GM12878 (cell line): ENCODE results near the gene IQGAP2. TPM values are rescaled to one million over a fixed set of nuclear protein-coding genes. Genes with fewer than 3 reads are reported as not detected.

Experiments
- ATAC-seq: fragments of 200-7000 bp; cut with Tn5 transposase; 3 replicates; pipeline ENCODE4 v1.9.1; 2020; ENCODE audit warnings: mild to moderate bottlenecking, moderate library complexity
- BruUV-seq: library from RNA; stranded (reverse); fragments of 400-500 nt; replicated peaks from 2 replicates; lab custom pipeline; 2021; lab: Mats Ljungman, UMichigan
- CTCF ChIA-PET: fragments of 300-600 bp; sonication (Branson Sonifier 250); formaldehyde crosslinking; extraction: SDS; loops from one replicate; lab custom pipeline; 2021; ENCODE audit warnings: inconsistent platforms; lab: Yijun Ruan, JAX
- POLR2A ChIA-PET: fragments of 350-600 bp; formaldehyde crosslinking; extraction: SDS; loops from one replicate; lab custom pipeline; 2021; ENCODE audit warnings: inconsistent platforms; lab: Charles Lee
- RAD21 ChIA-PET: fragments of 300-600 bp; sonication (Branson Sonifier 250); formaldehyde crosslinking; loops from one replicate; lab custom pipeline; 2023; ENCODE audit warnings: antibody characterized with exemption; ENCODE audit not compliant: unreplicated experiment; lab: Charles Lee
- SMC1A ChIA-PET: fragments of 300-600 bp; sonication (Branson Sonifier 250); formaldehyde crosslinking; loops from one replicate; lab custom pipeline; 2023; ENCODE audit not compliant: unreplicated experiment, uncharacterized antibody; lab: Charles Lee
- DNase-seq: peaks from one replicate; pipeline ENCODE4 v3.0.0-alpha.2; 2011; ENCODE audit warnings: low read depth, low spot score
- FAIRE-seq: peaks from 3 replicates; lab custom pipeline; 2011; peaks lifted over from hg19 to GRCh38; lab: Jason Lieb, UNC
- H2AFZ ChIP-seq: 2 replicates; pipeline ENCODE4 v1.6.0; 2011; ENCODE audit warnings: low read depth, low read length, control low read depth; ENCODE audit not compliant: control insufficient read depth
- H3K27ac ChIP-seq: 2 replicates; pipeline ENCODE4 v1.5.1; 2011; ENCODE audit warnings: control low read depth; ENCODE audit not compliant: control insufficient read depth, insufficient read depth
- H3K27me3 ChIP-seq, 2 experiments: replicated peaks in 1 of 2; 2 replicates each; pipeline versions ENCODE4 v1.6.0 to v1.6.1; 2011; ENCODE audit warnings: low read length in 1 of 2; ENCODE audit not compliant: control insufficient read depth in 2 of 2, insufficient read depth in 2 of 2
- H3K36me3 ChIP-seq, 2 experiments: 2 replicates each; pipeline ENCODE4 v1.5.1; 2011; ENCODE audit warnings: low read length in 1 of 2; ENCODE audit not compliant: control insufficient read depth in 2 of 2, insufficient read depth in 2 of 2
- H3K4me1 ChIP-seq: 2 replicates; pipeline ENCODE4 v1.6.1; 2011; ENCODE audit warnings: mild to moderate bottlenecking, low read length, moderate library complexity, mixed read lengths; ENCODE audit not compliant: control insufficient read depth, insufficient read depth
- H3K4me2 ChIP-seq: 2 replicates; pipeline ENCODE4 v1.6.0; 2011; ENCODE audit warnings: control low read depth; ENCODE audit not compliant: control insufficient read depth, insufficient read depth
- H3K4me3 ChIP-seq: fragments of 200-600 bp; sonication (generic); 2 replicates; pipeline ENCODE4 v1.5.1; 2016
- H3K79me2 ChIP-seq: 2 replicates; pipeline ENCODE4 v1.6.0; 2011; ENCODE audit warnings: low read length; ENCODE audit not compliant: control insufficient read depth, insufficient read depth
- H3K9ac ChIP-seq: 2 replicates; pipeline ENCODE4 v1.8.0; 2011; ENCODE audit warnings: low read length, control low read depth, mixed read lengths; ENCODE audit not compliant: control insufficient read depth, insufficient read depth
- H3K9me3 ChIP-seq: replicated peaks from 3 replicates; pipeline ENCODE4 v1.5.1; 2011; ENCODE audit warnings: mild to moderate bottlenecking, low read length; ENCODE audit not compliant: control insufficient read depth, insufficient read depth
- H4K20me1 ChIP-seq: 2 replicates; pipeline ENCODE4 v1.6.0; 2011; ENCODE audit not compliant: control insufficient read depth, insufficient read depth
- CBFB ChIP-seq: IDR thresholded peaks from 2 replicates; pipeline ENCODE4 v1.6.1; 2016; ENCODE audit warnings: antibody characterized with exemption, low read depth
- CBX5 ChIP-seq: sonication (generic); IDR thresholded peaks from 2 replicates; pipeline ENCODE4 v1.6.1; 2016; ENCODE audit warnings: low read depth, moderate library complexity, mild to moderate bottlenecking, inconsistent platforms
- DPF2 ChIP-seq: fragments of 450-650 bp; IDR thresholded peaks from 2 replicates; pipeline ENCODE4 v1.6.1; 2017; ENCODE audit warnings: mild to moderate bottlenecking
- FOS ChIP-seq: IDR thresholded peaks from 3 replicates; pipeline ENCODE4 v1.6.1; 2011; ENCODE audit warnings: borderline replicate concordance; ENCODE audit not compliant: insufficient read length; ENCODE audit errors: extremely low read depth
- HDAC6 ChIP-seq: fragments of 200-600 bp; sonication (generic); IDR thresholded peaks from one replicate; pipeline ENCODE4 v1.8.0; 2017; ENCODE audit warnings: antibody characterized with exemption; ENCODE audit not compliant: unreplicated experiment
- JUND ChIP-seq: IDR thresholded peaks from 2 replicates; pipeline ENCODE4 v1.6.1; 2012; ENCODE audit warnings: low read depth, mild to moderate bottlenecking, low read length, improper control_type of control experiment, moderate library complexity
- SMAD5 ChIP-seq: IDR thresholded peaks from 2 replicates; pipeline ENCODE4 v1.6.1; 2016; ENCODE audit warnings: antibody characterized with exemption, low read depth
- TAF1 ChIP-seq: IDR thresholded peaks from 2 replicates; pipeline ENCODE4 v1.6.1; 2011; ENCODE audit warnings: mild to moderate bottlenecking, low read depth, low read length, borderline replicate concordance
- WGBS: methylation state at CpG from one replicate; pipeline ENCODE4 v1.1.6; 2016; ENCODE audit warnings: low lambda C conversion rate; ENCODE audit not compliant: insufficient replicate concordance, insufficient coverage; ENCODE audit errors: missing lambda C conversion rate; 5-methylcytosine and 5-hydroxymethylcytosine counted together
- in situ Hi-C: fragments of 300-500 bp; cut with MboI; formaldehyde crosslinking; loops from 9 replicates; pipeline ENCODE4 v1.14.3; 2018; ENCODE audit warnings: mixed read lengths
- intact Hi-C: fragments of 100-400 bp; cut with micrococcal nuclease; formaldehyde crosslinking; loops from one replicate; pipeline ENCODE4 v1.14.2; 2022; ENCODE audit not compliant: unreplicated experiment
- polyA plus RNA-seq, 11 experiments: library from polyadenylated mRNA; depleted of rRNA in 4 of 11; unstranded in 6 of 11; stranded (reverse) in 5 of 11; fragments of >200 nt; fragmentation: Nextera tagmentation in 4 of 11; fragmentation: Illumina TruSeq in 1 of 11; extraction: Ambion mirVana in 4 of 11; extraction: Trizol in 1 of 11; gene quantifications; 1 replicate in 1 of 11; 2 replicates in 10 of 11; pipeline versions ENCODE4 v1.2.1 to v1.2.3, GENCODE V29; 2011 to 2016; ENCODE audit warnings: inconsistent platforms in 2 of 11, missing spikeins in 2 of 11, low read depth in 1 of 11
- total RNA-seq, 4 experiments: library from RNA; depleted of rRNA in 3 of 4; stranded (reverse); fragments of >200 nt in 3 of 4; fragmentation: Illumina TruSeq in 1 of 4; extraction: Trizol in 1 of 4; gene quantifications; 2 replicates each; pipeline versions ENCODE4 v1.2.1 to v1.2.3, GENCODE V29; 2013 to 2021
- TF ChIP-seq, protein P1 (sequence below): fragments of 450-650 bp; IDR thresholded peaks from 2 replicates; pipeline ENCODE4 v1.6.1; 2018; ENCODE audit warnings: mild to moderate bottlenecking, low read depth, moderate library complexity; ENCODE audit not compliant: partially characterized antibody
- TF ChIP-seq, protein P2 (sequence below): fragments of 450-650 bp; IDR thresholded peaks from 2 replicates; pipeline ENCODE4 v1.6.1; 2017; ENCODE audit warnings: borderline replicate concordance
- TF ChIP-seq, protein P3 (sequence below): fragments of 450-650 bp; IDR thresholded peaks from 2 replicates; pipeline ENCODE4 v1.6.1; 2017; ENCODE audit warnings: mild to moderate bottlenecking, low read depth, inconsistent platforms; ENCODE audit not compliant: poor library complexity, severe bottlenecking

IQGAP2 gene
- total and polyA plus RNA-seq, 10 of the 15 experiments (the other 5 are each of a cell fraction or from before 2014, with no cell fraction given): 14.5 to 41.4 (median 21.8) TPM

DNA sequence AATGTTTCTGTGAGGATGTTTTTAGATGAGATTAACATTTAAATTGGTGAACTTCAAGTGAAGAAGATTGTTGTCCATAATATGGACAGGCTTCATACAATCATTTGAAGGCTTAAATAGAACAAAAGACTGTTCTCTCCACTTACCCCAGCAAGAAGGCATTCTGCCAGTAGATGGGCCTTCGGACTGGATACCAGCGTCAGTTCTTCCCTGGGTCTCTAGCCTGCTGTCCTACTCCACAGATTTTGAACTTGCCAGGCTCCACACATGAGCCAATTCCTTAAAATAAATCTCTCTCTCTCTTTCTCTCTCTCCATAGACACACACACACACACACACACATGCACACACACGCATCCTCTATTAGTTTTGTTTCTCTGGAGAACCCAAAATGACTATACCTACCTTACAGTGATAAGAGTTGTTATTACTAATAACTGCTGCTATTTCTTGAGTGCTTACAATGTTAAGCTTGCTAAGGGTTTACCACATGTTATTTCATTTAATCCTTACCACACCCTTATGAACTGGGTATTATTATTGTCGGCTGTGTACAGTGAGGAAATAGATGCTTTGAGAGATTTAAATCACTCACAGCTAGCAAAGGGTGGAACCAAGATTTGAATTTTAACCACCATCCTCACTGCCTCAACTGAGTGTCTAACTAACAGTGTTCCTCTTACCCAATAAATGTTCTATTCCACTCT is 19.8 kb upstream of the IQGAP2 start:
- POLR2A ChIA-PET: interaction anchor here (1.2 kb wide), 1 partner anchor 20 kb away, joined by 3 read pairs; the partner anchor contains the start of gene IQGAP2
- Histone ChIP-seq H3K4me1 (no peaks in the 10 kb centered on the region), H2AFZ (no peak overlapping the region), H3K4me3 (no peak overlapping the region), H3K9ac (no peak overlapping the region), H3K27me3 (no peaks in the 10 kb centered on the region), H3K27ac (no peak overlapping the region), H4K20me1 (no peaks in the 10 kb centered on the region), H3K9me3 (no peaks in the 10 kb centered on the region), H3K79me2 (no peaks in the 10 kb centered on the region)
- ATAC-seq (no peak), FAIRE-seq (no peak)
- no TSS peak for BruUV-seq
- RAD21 ChIA-PET: interaction anchor here (1.2 kb wide), 1 partner anchor 18 kb away, joined by 3 read pairs; no protein-coding TSS in a partner anchor
- WGBS: 75% methylated on average over 4 of the region's 4 CpGs
- in situ Hi-C loops: no loop called here
- TF ChIP-seq CBFB (no peak), SMAD5 (no peak), HDAC6 (no peak), TAF1 (no peak), FOS (no peak), CBX5 (no peak), JUND (no peak), DPF2 (no peak)
- TF ChIP-seq, protein P1, sequence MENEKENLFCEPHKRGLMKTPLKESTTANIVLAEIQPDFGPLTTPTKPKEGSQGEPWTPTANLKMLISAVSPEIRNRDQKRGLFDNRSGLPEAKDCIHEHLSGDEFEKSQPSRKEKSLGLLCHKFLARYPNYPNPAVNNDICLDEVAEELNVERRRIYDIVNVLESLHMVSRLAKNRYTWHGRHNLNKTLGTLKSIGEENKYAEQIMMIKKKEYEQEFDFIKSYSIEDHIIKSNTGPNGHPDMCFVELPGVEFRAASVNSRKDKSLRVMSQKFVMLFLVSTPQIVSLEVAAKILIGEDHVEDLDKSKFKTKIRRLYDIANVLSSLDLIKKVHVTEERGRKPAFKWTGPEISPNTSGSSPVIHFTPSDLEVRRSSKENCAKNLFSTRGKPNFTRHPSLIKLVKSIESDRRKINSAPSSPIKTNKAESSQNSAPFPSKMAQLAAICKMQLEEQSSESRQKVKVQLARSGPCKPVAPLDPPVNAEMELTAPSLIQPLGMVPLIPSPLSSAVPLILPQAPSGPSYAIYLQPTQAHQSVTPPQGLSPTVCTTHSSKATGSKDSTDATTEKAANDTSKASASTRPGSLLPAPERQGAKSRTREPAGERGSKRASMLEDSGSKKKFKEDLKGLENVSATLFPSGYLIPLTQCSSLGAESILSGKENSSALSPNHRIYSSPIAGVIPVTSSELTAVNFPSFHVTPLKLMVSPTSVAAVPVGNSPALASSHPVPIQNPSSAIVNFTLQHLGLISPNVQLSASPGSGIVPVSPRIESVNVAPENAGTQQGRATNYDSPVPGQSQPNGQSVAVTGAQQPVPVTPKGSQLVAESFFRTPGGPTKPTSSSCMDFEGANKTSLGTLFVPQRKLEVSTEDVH: no peak
- TF ChIP-seq, protein P2, sequence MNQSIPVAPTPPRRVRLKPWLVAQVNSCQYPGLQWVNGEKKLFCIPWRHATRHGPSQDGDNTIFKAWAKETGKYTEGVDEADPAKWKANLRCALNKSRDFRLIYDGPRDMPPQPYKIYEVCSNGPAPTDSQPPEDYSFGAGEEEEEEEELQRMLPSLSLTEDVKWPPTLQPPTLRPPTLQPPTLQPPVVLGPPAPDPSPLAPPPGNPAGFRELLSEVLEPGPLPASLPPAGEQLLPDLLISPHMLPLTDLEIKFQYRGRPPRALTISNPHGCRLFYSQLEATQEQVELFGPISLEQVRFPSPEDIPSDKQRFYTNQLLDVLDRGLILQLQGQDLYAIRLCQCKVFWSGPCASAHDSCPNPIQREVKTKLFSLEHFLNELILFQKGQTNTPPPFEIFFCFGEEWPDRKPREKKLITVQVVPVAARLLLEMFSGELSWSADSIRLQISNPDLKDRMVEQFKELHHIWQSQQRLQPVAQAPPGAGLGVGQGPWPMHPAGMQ: no peak
- TF ChIP-seq, protein P3, sequence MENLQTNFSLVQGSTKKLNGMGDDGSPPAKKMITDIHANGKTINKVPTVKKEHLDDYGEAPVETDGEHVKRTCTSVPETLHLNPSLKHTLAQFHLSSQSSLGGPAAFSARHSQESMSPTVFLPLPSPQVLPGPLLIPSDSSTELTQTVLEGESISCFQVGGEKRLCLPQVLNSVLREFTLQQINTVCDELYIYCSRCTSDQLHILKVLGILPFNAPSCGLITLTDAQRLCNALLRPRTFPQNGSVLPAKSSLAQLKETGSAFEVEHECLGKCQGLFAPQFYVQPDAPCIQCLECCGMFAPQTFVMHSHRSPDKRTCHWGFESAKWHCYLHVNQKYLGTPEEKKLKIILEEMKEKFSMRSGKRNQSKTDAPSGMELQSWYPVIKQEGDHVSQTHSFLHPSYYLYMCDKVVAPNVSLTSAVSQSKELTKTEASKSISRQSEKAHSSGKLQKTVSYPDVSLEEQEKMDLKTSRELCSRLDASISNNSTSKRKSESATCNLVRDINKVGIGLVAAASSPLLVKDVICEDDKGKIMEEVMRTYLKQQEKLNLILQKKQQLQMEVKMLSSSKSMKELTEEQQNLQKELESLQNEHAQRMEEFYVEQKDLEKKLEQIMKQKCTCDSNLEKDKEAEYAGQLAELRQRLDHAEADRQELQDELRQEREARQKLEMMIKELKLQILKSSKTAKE: no peak
- TF ChIP-seq, all 136 proteins: peak for 0
- intact Hi-C loops: no loop called here
- DNase-seq: no peak
- no peak overlapping the region for H3K4me2 ChIP-seq
- CTCF ChIA-PET: interaction anchor here (0.6 to 1.2 kb wide), 3 partner anchors 11 to 927 kb away, joined by 3 read pairs; no protein-coding TSS in a partner anchor
- SMC1A ChIA-PET: interaction anchor here (0.7 to 1.1 kb wide), 2 partner anchors 31 to 74 kb away, joined by 3 to 4 read pairs; no protein-coding TSS in a partner anchor
- H3K36me3 ChIP-seq: no peaks in the 10 kb centered on the region
